Right lobe of liver (tissue), 6 donors: ENCODE data around the gene SLC13A5. TPM values are rescaled to one million over a fixed set of nuclear protein-coding genes. Genes with fewer than 3 reads are reported as not detected.

Source experiments
- ATAC-seq, 4 donors: fragments of 200-7000 bp; cut with Tn5 transposase; one replicate each; pipeline ENCODE4 v1.9.1; 2020; ENCODE audit warnings: mild to moderate bottlenecking in 4 of 4, moderate library complexity in 4 of 4
- DNase-seq, 3 donors: peaks; one replicate each; pipeline ENCODE4 v3.0.0-alpha.2; 2020
- H3K27ac ChIP-seq, 3 donors: fragments of 200-600 bp; one replicate each; pipeline ENCODE4 v1.8.0; 2022
- H3K27me3 ChIP-seq, 2 donors: fragments of 200-600 bp; one replicate each; pipeline ENCODE4 v1.8.0; 2022
- H3K36me3 ChIP-seq, 4 donors: fragments of 200-600 bp; sonication (generic) in 1 of 4; one replicate each; pipeline versions ENCODE4 v1.5.1 to v1.8.0; 2017 to 2022; ENCODE audit warnings: control low read depth in 1 of 4
- H3K4me1 ChIP-seq, 4 donors: fragments of 200-600 bp; sonication (generic) in 1 of 4; one replicate each; pipeline versions ENCODE4 v1.5.1 to v1.8.0; 2017 to 2022; ENCODE audit warnings: control low read depth in 1 of 4
- H3K4me3 ChIP-seq, 3 donors: fragments of 200-600 bp; one replicate each; pipeline ENCODE4 v1.8.0; 2022
- H3K9me3 ChIP-seq, 4 donors: fragments of 200-600 bp; sonication (generic) in 1 of 4; one replicate each; pipeline versions ENCODE4 v1.5.1 to v1.8.0; 2017 to 2022; ENCODE audit warnings: control low read depth in 1 of 4
- CTCF ChIP-seq, 4 donors: fragments of 200-600 bp in 3 of 4; fragments of 450-650 bp in 1 of 4; IDR thresholded peaks; one replicate each; pipeline versions ENCODE4 v1.5.1 to v1.8.0; 2016 to 2022; ENCODE audit warnings: antibody characterized with exemption in 4 of 4, mild to moderate bottlenecking in 2 of 4
- POLR2A ChIP-seq: fragments of 450-650 bp; IDR thresholded peaks from one replicate; pipeline ENCODE4 v1.6.1; 2017; ENCODE audit warnings: antibody characterized with exemption, mild to moderate bottlenecking
- WGBS: methylation state at CpG from one replicate; pipeline ENCODE4 v1.1.6; 2018; ENCODE audit warnings: low coverage, low lambda C conversion rate; ENCODE audit not compliant: insufficient coverage; ENCODE audit errors: missing lambda C conversion rate; 5-methylcytosine and 5-hydroxymethylcytosine counted together
- intact Hi-C, 2 donors: fragments of 100-400 bp; cut with DNase I; formaldehyde crosslinking; loops; one replicate each; pipeline versions ENCODE4 v1.11.2 to v1.14.1; 2022
- total RNA-seq, 6 experiments: library from RNA; depleted of rRNA in 2 of 6; stranded (reverse); fragments of >200 nt in 2 of 6; fragmentation: NEBNext Ultra II Directional in 3 of 6; extraction: Animal tissue kit (Norgen Biotek cat#: 25700) in 3 of 6; gene quantifications; one replicate each; pipeline versions ENCODE4 v1.1.0 to v1.2.4, GENCODE V29; 2016 to 2023
- donor health status: DM: no; HTN: yes; CAD: no.
- donor health status: DM: no; HTN: no; CAD: no.
- donor health status: DM: no; HTN: no; CAD: no.
- donor health status: DM: no; HTN: yes; CAD: no.
- donor health status: DM: no; HTN: yes; CAD: no.

Gene SLC13A5
- total RNA-seq, 6 experiments from 2014 or later: 142 to 383 (median 264) TPM

GRCh38 chr17:6677158-6677831, 35.9 kb downstream of the SLC13A5 start:
- DNase-seq: peak in 1 of 3 donors; percentile 65

GRCh38 chr17:6676802-6677157, 36.4 kb downstream of the SLC13A5 start:
- H3K9me3 ChIP-seq: no peaks in the 10 kb centered on the region
- intact Hi-C loops: no loop called here
- peaks cover 0 to 16% (median 3%) of the 10 kb centered on the region in 4 donors for H3K4me1 ChIP-seq
- DNase-seq (no peak), ATAC-seq (peak in 1 of 4 donors; percentile 12)
- TF ChIP-seq POLR2A: no peak
- no peak for TF ChIP-seq CTCF (IDR thresholded peaks at IDR 0.05)
- no peaks in the 10 kb centered on the region for H3K36me3 ChIP-seq
- no peak overlapping the region for H3K27ac ChIP-seq
- WGBS: 20% methylated on average over 2 of the region's 6 CpGs
- no peaks in the 10 kb centered on the region for H3K27me3 ChIP-seq
- no peak overlapping the region for H3K4me3 ChIP-seq

More at GRCh38 chr17:6677158-6677831, 35.9 kb downstream of the SLC13A5 start:
- no peak overlapping the region for H3K27ac ChIP-seq
- no peak for TF ChIP-seq CTCF (IDR thresholded peaks at IDR 0.05)
- no peak for TF ChIP-seq POLR2A
- no peaks in the 10 kb centered on the region for H3K36me3 ChIP-seq
- WGBS: 40% methylated on average over 2 of the region's 16 CpGs
- intact Hi-C loops: no loop called here
- H3K4me3 ChIP-seq: no peak overlapping the region
- H3K27me3 ChIP-seq: no peaks in the 10 kb centered on the region
- no peaks in the 10 kb centered on the region for H3K9me3 ChIP-seq
- peak; percentile 68 to 90 (median 84) for ATAC-seq
- peaks cover 0 to 21% (median 3%) of the 10 kb centered on the region in 4 donors for H3K4me1 ChIP-seq

GRCh38 chr17:6675201-6675825, 37.9 kb downstream of the SLC13A5 start:
- WGBS: 100% methylated on average over 1 of the region's 11 CpGs
- DNase-seq (no peak), ATAC-seq (peak in 1 of 4 donors; percentile 10)
- H3K4me1 ChIP-seq: peaks cover 0 to 10% (median 3%) of the 10 kb centered on the region in 4 donors
- TF ChIP-seq CTCF (IDR thresholded peaks at IDR 0.05): no peak
- no peak for TF ChIP-seq POLR2A
- no peak overlapping the region for H3K27ac ChIP-seq
- H3K4me3 ChIP-seq: no peak overlapping the region
- intact Hi-C loops: no loop called here
- H3K9me3 ChIP-seq: no peaks in the 10 kb centered on the region
- H3K36me3 ChIP-seq: no peaks in the 10 kb centered on the region
- H3K27me3 ChIP-seq: no peaks in the 10 kb centered on the region

- 95% methylated on average over 2 of the region's 13 CpGs for WGBS
- intact Hi-C loops: no loop called here
- Histone ChIP-seq H3K36me3 (no peaks in the 10 kb centered on the region), H3K27ac (no peak overlapping the region), H3K4me1 (peaks cover 0 to 10% (median 3%) of the 10 kb centered on the region in 4 donors), H3K4me3 (no peak overlapping the region), H3K27me3 (no peaks in the 10 kb centered on the region), H3K9me3 (no peaks in the 10 kb centered on the region)
- no peak for DNase-seq
- no peak for ATAC-seq
- TF ChIP-seq POLR2A (no peak), CTCF (IDR thresholded peaks at IDR 0.05) (no peak)
Observed at GRCh38 chr17:6674586-6674985, 38.6 kb downstream of the SLC13A5 start.
